ENCODE data around the gene PPFIBP1. TPM values are rescaled to one million over a fixed set of nuclear protein-coding genes. Genes with fewer than 3 reads are reported as not detected.

The PPFIBP1 gene
- polyA plus RNA-seq, 1 of the 3 experiments (the other 2 are of a cell fraction), result 55.0 TPM

- TF ChIP-seq NFIC (IDR thresholded peaks at IDR 0.05; ENCODE audit: borderline replicate concordance), result peak; percentile 91
- peak; percentile 97 for TF ChIP-seq FOSL2 (IDR thresholded peaks at IDR 0.05; ENCODE audit: borderline replicate concordance, low read depth)
- TF ChIP-seq IRF3 (IDR thresholded peaks at IDR 0.05; ENCODE audit: low read depth, low read length), result no peak
- TF ChIP-seq SMC3 (IDR thresholded peaks at IDR 0.05; ENCODE audit: low read depth, low read length), result no peak
- TF ChIP-seq JUND (IDR thresholded peaks at IDR 0.05), result peak; percentile 100
- TF ChIP-seq TEAD4 (IDR thresholded peaks at IDR 0.05; ENCODE audit: borderline replicate concordance, insufficient read depth), result peak; percentile 96
- no peak for TF ChIP-seq ELF1 (IDR thresholded peaks at IDR 0.05)
- TF ChIP-seq MXI1 (IDR thresholded peaks at IDR 0.05; ENCODE audit: low read depth, low read length), result no peak
- no peak for TF ChIP-seq EZH2phosphoT487 (IDR thresholded peaks at IDR 0.05; ENCODE audit: borderline replicate concordance, low read depth)
Observed at GRCh38 chr12:27619308-27619707, 95.3 kb downstream of the PPFIBP1 start (continued).

GRCh38 chr12:27620121-27620520 lies 96.1 kb downstream of the PPFIBP1 start:
- ChIA-PET POLR2A (interaction anchor here (0.6 kb wide), 1 partner anchor 1156 kb away, joined by 3 read pairs; no protein-coding TSS in a partner anchor), CTCF (no interaction called here)
- H3K9me2 ChIP-seq, result no peaks in the 10 kb centered on the region
- no peaks in the 10 kb centered on the region for H3K27me3 ChIP-seq (ENCODE audit: insufficient read depth)
- H3K36me3 ChIP-seq (replicated peaks in 1 of 2; ENCODE audit: control insufficient read depth in 1 of 2, insufficient read depth in 2 of 2, low read length in 1 of 2), result peaks cover 0 to 5% of the 10 kb centered on the region in 2 experiments
- H3K4me3 ChIP-seq (ENCODE audit: low read depth in 2 of 2, low read length in 1 of 2), result no peak overlapping the region
- no peak overlapping the region for H3K4me2 ChIP-seq
- peaks cover 11 to 76% of the 10 kb centered on the region in 2 experiments for H3K4me1 ChIP-seq (ENCODE audit: control insufficient read depth in 1 of 2, insufficient read depth in 2 of 2, low read depth in 1 of 2, low read length in 1 of 2)
- no peak overlapping the region for H2AFZ ChIP-seq (ENCODE audit: low read depth)
- H3K79me2 ChIP-seq (ENCODE audit: insufficient read depth), result peaks cover 87% of the 10 kb centered on the region
- 100% methylated on average over 2 of the region's 2 CpGs for WGBS (ENCODE audit: low lambda C conversion rate)
- no peaks in the 10 kb centered on the region for H3K9me3 ChIP-seq
- no peak overlapping the region for H3K9ac ChIP-seq
- H4K20me1 ChIP-seq (ENCODE audit: insufficient read depth), result no peaks in the 10 kb centered on the region
- H3F3A ChIP-seq (replicated peaks; ENCODE audit: insufficient read depth), result peaks cover 72% of the 10 kb centered on the region
- no peak for TF ChIP-seq MEF2A (IDR thresholded peaks at IDR 0.05; ENCODE audit: borderline replicate concordance, low read depth)
- TF ChIP-seq EZH2phosphoT487 (IDR thresholded peaks at IDR 0.05; ENCODE audit: borderline replicate concordance, low read depth), result no peak
- no peak for TF ChIP-seq GATA2 (CRISPR knock-in tag; IDR thresholded peaks at IDR 0.05)
- TF ChIP-seq GABPA (IDR thresholded peaks at IDR 0.05; ENCODE audit: low read depth), result no peak
- no peak for TF ChIP-seq YY1 (IDR thresholded peaks at IDR 0.05; ENCODE audit: low read depth)
- peak overlapping the region; percentile 8 to 98; a peak in 3 of 4 replicates for H3K27ac ChIP-seq (ENCODE audit: low read depth in 2 of 2, low read length in 1 of 2)
- DNase-seq, result no peak

- POLR2A ChIA-PET, result no interaction called here
- 85% methylated on average over 9 of the region's 9 CpGs for WGBS (ENCODE audit: low lambda C conversion rate)
- Histone ChIP-seq H3K27ac (ENCODE audit: low read depth in 2 of 2, low read length in 1 of 2) (peak overlapping the region in 1 of 2 experiments; percentile 98; a peak in 3 of 4 replicates), H4K20me1 (ENCODE audit: insufficient read depth) (no peaks in the 10 kb centered on the region), H3F3A (replicated peaks; ENCODE audit: insufficient read depth) (peaks cover 66% of the 10 kb centered on the region), H3K4me1 (ENCODE audit: control insufficient read depth in 1 of 2, insufficient read depth in 2 of 2, low read depth in 1 of 2, low read length in 1 of 2) (peaks cover 9 to 64% of the 10 kb centered on the region in 2 experiments; a peak in 3 of 4 replicates), H3K36me3 (replicated peaks in 1 of 2; ENCODE audit: control insufficient read depth in 1 of 2, insufficient read depth in 2 of 2, low read length in 1 of 2) (peaks cover 0 to 5% of the 10 kb centered on the region in 2 experiments), H3K4me3 (ENCODE audit: low read depth in 2 of 2, low read length in 1 of 2) (no peak overlapping the region), H3K9me3 (no peaks in the 10 kb centered on the region), H3K4me2 (peak overlapping the region; percentile 51), H2AFZ (ENCODE audit: low read depth) (no peak overlapping the region), H3K79me2 (ENCODE audit: insufficient read depth) (peaks cover 85% of the 10 kb centered on the region), H3K27me3 (ENCODE audit: insufficient read depth) (no peaks in the 10 kb centered on the region), H3K9me2 (no peaks in the 10 kb centered on the region), H3K9ac (peak overlapping the region; percentile 37; the same call in 1 of the 2 replicates)
- DNase-seq, result no peak
- CTCF ChIA-PET, result no interaction called here
- TF ChIP-seq RCOR1 (IDR thresholded peaks at IDR 0.05; ENCODE audit: low read length) (no peak), EZH2phosphoT487 (IDR thresholded peaks at IDR 0.05; ENCODE audit: borderline replicate concordance, low read depth) (no peak), MXI1 (IDR thresholded peaks at IDR 0.05; ENCODE audit: low read depth, low read length) (no peak), FOXJ3 (CRISPR knock-in tag; IDR thresholded peaks at IDR 0.05) (no peak), USF1 (IDR thresholded peaks at IDR 0.05; ENCODE audit: borderline replicate concordance, low read depth) (no peak), CTCF (IDR thresholded peaks at IDR 0.05) (no peak), JUND (IDR thresholded peaks at IDR 0.05) (no peak), USF2 (IDR thresholded peaks at IDR 0.05; ENCODE audit: borderline replicate concordance, low read depth, low read length) (no peak)
Observed at GRCh38 chr12:27622436-27623195, 98.6 kb downstream of the PPFIBP1 start.

Data from SK-N-SH (cell line).